ENCODE results near the gene PKP3.

Gene PKP3

DNA sequence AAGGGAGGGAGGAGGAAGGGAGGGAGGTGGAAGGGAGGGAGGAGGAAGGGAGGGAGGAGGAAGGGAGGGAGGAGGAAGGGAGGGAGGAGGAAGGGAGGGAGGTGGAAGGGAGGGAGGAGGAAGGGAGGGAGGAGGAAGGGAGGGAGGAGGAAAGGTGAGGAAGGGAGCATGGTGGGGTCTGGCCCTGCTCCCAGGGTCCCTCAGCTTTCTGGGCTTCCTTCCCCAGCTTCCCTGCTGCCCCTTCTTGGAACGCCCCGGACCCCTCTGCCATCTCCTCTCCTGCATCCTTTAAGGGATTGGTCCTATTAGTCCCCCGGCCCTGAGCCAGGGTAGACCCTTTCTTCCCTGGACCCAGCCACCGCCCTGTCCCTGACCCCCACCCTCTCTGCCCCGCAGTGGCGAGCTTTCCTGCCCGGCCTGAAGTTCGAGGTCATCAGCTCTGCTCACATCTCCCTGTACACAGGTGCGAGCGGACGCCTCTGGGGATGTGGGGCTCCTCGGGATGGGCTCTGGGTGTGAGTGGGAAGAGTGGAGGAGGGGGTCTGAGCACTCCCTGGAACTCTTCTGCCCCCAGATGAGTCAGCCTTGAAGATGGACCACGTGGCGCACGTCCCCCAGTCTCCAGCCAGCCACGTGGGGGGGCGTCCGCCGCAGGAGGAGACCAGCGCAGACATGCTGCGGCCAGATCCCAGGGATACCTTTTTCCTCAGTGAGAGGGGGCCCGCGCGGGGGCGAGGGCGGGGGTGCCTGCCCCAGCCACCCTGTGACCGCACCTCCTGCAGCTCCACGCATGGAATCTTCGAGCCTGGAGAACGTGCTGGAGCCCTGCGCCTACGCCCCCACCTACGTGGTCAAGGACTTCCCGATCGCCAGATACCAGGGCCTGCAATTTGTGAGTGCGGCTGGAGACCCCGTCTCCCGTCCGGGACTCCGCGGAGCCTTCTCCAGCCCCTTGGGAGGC is 18.7 kb upstream of the PKP3 start:
- Histone ChIP-seq H3K36me3 (ENCODE audit: control insufficient read depth, low read depth, low read length) (peaks cover 12% of the 10 kb centered on the region), H3K4me3 (ENCODE audit: low read length) (no peak overlapping the region), H3K9ac (ENCODE audit: low read length) (no peak overlapping the region), H3K27ac (ENCODE audit: low read length) (no peak overlapping the region), H3K9me3 (ENCODE audit: control insufficient read depth, low read depth, low read length) (no peaks in the 10 kb centered on the region), H3K4me1 (ENCODE audit: control insufficient read depth, low read depth, low read length) (no peaks in the 10 kb centered on the region), H3K27me3 (ENCODE audit: control insufficient read depth, insufficient read depth, low read length) (no peaks in the 10 kb centered on the region)

DNA sequence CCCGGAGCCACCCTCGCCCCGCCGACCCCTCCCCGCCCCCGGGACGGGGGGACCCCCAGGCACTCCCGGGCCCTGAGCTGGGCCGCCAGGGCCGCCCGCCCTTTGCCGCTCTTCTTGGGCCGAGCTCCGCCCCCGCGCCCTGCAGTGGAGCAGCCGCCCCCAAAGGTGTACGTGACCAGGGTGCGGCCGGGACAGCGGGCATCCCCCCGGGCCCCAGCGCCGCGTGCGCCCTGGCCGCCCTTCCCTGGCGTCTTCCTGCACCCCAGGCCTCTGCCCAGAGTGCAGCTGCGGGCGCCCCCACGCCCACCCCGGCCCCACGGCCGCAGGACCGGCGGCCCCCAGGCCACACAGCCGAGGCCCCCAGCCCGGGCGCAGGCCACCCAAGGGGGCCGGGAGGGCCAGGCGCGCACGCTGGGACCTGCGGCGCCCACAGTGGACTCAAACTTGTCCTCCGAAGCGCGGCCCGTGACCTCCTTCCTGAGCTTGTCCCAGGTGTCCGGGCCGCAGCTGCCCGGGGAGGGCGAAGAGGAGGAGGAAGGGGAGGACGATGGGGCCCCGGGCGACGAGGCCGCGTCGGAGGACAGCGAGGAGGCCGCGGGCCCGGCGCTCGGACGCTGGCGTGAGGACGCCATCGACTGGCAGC is 17.4 kb upstream of the PKP3 start:
- no peaks in the 10 kb centered on the region for H3K27me3 ChIP-seq (ENCODE audit: control insufficient read depth, insufficient read depth, low read length)
- H3K36me3 ChIP-seq (ENCODE audit: control insufficient read depth, low read depth, low read length): peaks cover 12% of the 10 kb centered on the region
- H3K27ac ChIP-seq (ENCODE audit: low read length): no peak overlapping the region

DNA sequence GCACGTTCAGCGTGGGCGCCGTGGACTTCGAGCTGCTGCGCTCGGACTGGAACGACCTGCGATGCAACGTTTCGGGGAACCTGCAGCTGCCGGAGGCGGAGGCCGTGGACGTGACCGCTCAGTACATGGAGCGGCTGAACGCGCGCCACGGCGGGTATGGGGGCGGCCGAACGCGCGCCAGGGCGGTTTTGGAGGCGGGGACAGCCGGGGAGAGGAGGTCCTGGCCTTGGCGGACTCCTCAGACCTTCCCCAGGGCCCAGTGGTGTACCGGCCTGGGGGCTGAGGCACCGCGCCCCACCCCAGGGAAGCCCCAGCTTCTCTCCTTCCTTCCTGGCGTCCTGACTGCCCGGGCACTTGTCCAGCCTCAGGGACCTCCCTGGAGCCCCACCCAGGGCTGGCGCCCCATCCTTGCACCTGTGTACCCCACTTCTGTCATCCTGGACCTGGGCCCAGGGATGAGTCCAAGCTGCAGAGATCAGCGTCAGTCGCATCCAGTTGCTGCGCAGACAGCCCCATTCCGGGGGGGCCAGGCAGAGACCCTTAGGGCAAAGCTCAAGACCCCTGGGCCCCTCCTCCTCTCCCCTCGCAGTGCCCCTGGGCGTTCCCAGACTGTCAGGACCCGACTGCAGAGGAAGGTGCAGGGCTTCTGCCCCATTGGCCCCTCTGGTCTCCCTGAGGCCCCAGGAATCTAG is 16.7 kb upstream of the PKP3 start:
- Histone ChIP-seq H3K9ac (ENCODE audit: low read length) (no peak overlapping the region), H3K27me3 (ENCODE audit: control insufficient read depth, insufficient read depth, low read length) (no peaks in the 10 kb centered on the region), H3K9me3 (ENCODE audit: control insufficient read depth, low read depth, low read length) (no peaks in the 10 kb centered on the region), H3K4me1 (ENCODE audit: control insufficient read depth, low read depth, low read length) (no peaks in the 10 kb centered on the region), H3K4me3 (ENCODE audit: low read length) (no peak overlapping the region), H3K36me3 (ENCODE audit: control insufficient read depth, low read depth, low read length) (peaks cover 8% of the 10 kb centered on the region), H3K27ac (ENCODE audit: low read length) (no peak overlapping the region)

More for the DNA sequence above, 17.4 kb upstream of the PKP3 start:
- Histone ChIP-seq H3K9me3 (ENCODE audit: control insufficient read depth, low read depth, low read length) (no peaks in the 10 kb centered on the region), H3K9ac (ENCODE audit: low read length) (no peak overlapping the region), H3K4me3 (ENCODE audit: low read length) (no peak overlapping the region), H3K4me1 (ENCODE audit: control insufficient read depth, low read depth, low read length) (no peaks in the 10 kb centered on the region)

DNA sequence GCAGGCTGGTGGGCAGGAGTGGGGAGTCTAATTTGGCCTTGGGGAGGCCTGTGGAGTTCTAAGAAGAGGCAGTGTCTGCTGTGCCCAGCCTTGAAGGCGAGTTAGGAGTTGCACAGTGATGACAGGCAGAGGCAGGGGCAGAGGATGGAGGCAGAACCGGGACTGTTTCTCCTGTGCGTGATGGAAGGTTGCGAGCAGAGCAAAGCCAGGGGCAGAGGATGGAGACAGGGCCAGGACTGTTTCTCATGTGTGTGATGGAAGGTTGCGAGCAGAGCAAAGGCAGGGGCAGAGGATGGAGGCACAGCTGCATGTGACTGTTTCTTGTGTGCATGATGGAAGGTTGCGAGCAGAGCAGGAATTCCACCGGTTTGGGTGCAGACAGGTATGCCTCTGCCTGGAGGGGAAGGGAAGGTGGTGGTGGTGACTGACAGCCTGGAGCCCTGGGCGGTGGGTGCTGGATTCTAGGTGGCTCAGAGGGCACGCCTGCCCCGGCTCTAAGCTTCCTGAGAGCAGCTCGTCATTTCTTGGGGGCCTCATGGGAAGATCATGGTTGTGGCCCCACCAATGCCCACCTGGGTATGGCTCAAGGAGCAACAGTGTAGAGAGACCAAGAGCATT is 16.0 kb upstream of the PKP3 start:
- Histone ChIP-seq H3K4me3 (ENCODE audit: low read length) (no peak overlapping the region), H3K36me3 (ENCODE audit: control insufficient read depth, low read depth, low read length) (peaks cover 8% of the 10 kb centered on the region), H3K9ac (ENCODE audit: low read length) (no peak overlapping the region), H3K4me1 (ENCODE audit: control insufficient read depth, low read depth, low read length) (no peaks in the 10 kb centered on the region), H3K9me3 (ENCODE audit: control insufficient read depth, low read depth, low read length) (no peaks in the 10 kb centered on the region), H3K27me3 (ENCODE audit: control insufficient read depth, insufficient read depth, low read length) (no peaks in the 10 kb centered on the region), H3K27ac (ENCODE audit: low read length) (no peak overlapping the region)

DNA sequence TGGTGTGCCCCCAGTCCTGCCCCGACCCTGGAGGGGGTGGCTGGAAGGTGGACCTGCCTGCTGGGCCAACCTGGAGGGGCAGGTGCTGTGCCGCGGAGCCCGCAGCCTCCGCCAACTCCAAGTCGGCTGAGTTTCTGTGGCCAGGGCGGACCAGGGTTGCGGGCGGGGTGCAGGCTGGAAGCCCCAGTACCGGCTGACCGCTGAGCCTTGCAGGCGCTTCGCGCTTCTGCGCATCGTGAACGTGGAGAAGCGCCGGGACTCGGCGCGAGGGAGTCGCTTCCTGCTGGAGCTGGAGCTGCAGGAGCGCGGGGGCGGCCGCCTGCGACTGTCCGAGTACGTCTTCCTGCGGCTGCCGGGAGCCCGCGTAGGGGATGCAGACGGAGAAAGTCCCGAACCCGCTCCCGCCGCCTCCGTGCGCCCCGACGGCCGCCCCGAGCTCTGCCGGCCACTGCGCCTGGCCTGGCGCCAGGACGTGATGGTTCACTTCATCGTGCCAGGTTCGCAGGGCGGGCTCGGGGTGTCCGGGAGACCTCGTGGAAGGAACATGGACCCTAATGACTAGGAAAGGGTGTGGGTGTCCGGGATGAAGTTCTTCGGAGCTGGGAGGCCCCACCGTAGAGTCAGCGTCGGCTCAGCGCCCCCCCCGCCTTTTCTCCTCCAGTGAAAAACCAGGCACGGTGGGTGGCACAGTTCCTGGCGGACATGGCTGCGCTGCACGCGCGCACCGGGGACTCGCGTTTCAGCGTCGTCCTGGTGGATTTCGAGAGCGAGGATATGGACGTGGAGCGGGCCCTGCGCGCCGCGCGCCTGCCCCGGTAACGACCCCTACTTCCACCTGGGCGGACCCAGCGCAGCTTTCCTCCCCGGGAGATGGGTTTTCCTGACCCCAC is 14.6 kb upstream of the PKP3 start:
- H3K9me3 ChIP-seq (ENCODE audit: control insufficient read depth, low read depth, low read length): no peaks in the 10 kb centered on the region
- H3K4me1 ChIP-seq (ENCODE audit: control insufficient read depth, low read depth, low read length): no peaks in the 10 kb centered on the region
- no peak overlapping the region for H3K27ac ChIP-seq (ENCODE audit: low read length)
- no peak overlapping the region for H3K4me3 ChIP-seq (ENCODE audit: low read length)
- H3K9ac ChIP-seq (ENCODE audit: low read length): no peak overlapping the region
- no peaks in the 10 kb centered on the region for H3K36me3 ChIP-seq (ENCODE audit: control insufficient read depth, low read depth, low read length)
- H3K27me3 ChIP-seq (ENCODE audit: control insufficient read depth, insufficient read depth, low read length): no peaks in the 10 kb centered on the region

DNA sequence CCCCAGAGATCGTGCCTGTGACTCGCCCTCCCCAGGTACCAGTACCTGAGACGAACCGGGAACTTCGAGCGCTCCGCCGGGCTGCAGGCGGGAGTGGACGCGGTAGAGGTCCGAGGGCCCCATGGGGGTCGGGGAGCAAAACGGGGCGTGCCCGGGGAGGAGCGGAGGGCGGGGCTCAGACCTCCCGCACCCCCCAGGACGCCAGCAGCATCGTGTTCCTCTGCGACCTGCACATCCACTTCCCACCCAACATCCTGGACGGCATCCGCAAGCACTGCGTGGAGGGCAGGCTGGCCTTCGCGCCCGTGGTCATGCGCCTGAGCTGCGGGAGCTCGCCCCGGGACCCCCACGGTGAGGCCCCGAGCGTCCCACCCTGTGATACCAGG is 13.9 kb upstream of the PKP3 start:
- Histone ChIP-seq H3K36me3 (ENCODE audit: control insufficient read depth, low read depth, low read length) (no peaks in the 10 kb centered on the region), H3K4me3 (ENCODE audit: low read length) (no peak overlapping the region), H3K9me3 (ENCODE audit: control insufficient read depth, low read depth, low read length) (no peaks in the 10 kb centered on the region), H3K9ac (ENCODE audit: low read length) (no peak overlapping the region), H3K4me1 (ENCODE audit: control insufficient read depth, low read depth, low read length) (no peaks in the 10 kb centered on the region), H3K27me3 (ENCODE audit: control insufficient read depth, insufficient read depth, low read length) (no peaks in the 10 kb centered on the region), H3K27ac (ENCODE audit: low read length) (no peak overlapping the region)

DNA sequence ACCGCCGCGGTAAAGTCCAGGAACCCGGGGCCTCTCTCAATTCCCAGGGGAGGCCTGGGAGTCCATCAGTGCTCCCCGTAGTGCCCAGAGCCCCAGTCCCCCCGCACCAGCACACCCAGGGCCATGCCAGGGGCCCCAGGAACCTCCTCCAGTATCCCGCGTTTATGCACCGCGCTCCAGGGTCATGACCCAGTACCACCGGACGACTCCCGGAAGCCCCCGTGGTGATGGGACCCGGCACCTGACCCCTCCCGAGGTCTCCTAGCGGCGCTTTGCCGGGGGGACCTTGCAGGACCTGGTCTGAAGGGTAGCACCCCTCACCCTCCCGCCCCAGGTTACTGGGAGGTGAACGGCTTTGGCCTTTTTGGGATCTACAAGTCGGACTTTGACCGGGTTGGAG is 13.5 kb upstream of the PKP3 start:
- Histone ChIP-seq H3K36me3 (ENCODE audit: control insufficient read depth, low read depth, low read length) (no peaks in the 10 kb centered on the region), H3K9ac (ENCODE audit: low read length) (no peak overlapping the region), H3K27me3 (ENCODE audit: control insufficient read depth, insufficient read depth, low read length) (no peaks in the 10 kb centered on the region), H3K4me1 (ENCODE audit: control insufficient read depth, low read depth, low read length) (no peaks in the 10 kb centered on the region), H3K4me3 (ENCODE audit: low read length) (no peak overlapping the region), H3K27ac (ENCODE audit: low read length) (no peak overlapping the region), H3K9me3 (ENCODE audit: control insufficient read depth, low read depth, low read length) (no peaks in the 10 kb centered on the region)

DNA sequence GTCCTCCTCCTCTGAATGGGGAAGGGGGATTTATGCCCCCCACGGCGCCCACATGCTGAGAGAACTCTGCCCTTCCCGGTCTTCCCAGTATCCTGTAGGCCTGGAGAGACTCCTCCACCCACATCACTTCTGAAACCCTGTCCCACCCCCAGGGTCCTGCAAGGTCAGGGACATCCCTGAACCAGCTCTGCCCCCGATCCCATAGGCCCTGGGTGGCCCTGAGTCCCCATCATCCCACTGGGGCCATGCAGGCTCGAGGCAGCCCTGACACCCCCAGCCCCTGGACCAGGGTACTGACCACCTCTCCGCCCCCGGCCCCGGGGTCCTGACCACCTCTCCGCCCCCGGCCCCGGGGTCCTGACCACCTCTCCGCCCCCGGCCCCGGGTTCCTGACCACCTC is 13.0 kb upstream of the PKP3 start:
- Histone ChIP-seq H3K36me3 (ENCODE audit: control insufficient read depth, low read depth, low read length) (no peaks in the 10 kb centered on the region), H3K4me1 (ENCODE audit: control insufficient read depth, low read depth, low read length) (no peaks in the 10 kb centered on the region), H3K4me3 (ENCODE audit: low read length) (no peak overlapping the region), H3K9me3 (ENCODE audit: control insufficient read depth, low read depth, low read length) (no peaks in the 10 kb centered on the region), H3K27me3 (ENCODE audit: control insufficient read depth, insufficient read depth, low read length) (no peaks in the 10 kb centered on the region), H3K9ac (ENCODE audit: low read length) (no peak overlapping the region), H3K27ac (ENCODE audit: low read length) (no peak overlapping the region)

DNA sequence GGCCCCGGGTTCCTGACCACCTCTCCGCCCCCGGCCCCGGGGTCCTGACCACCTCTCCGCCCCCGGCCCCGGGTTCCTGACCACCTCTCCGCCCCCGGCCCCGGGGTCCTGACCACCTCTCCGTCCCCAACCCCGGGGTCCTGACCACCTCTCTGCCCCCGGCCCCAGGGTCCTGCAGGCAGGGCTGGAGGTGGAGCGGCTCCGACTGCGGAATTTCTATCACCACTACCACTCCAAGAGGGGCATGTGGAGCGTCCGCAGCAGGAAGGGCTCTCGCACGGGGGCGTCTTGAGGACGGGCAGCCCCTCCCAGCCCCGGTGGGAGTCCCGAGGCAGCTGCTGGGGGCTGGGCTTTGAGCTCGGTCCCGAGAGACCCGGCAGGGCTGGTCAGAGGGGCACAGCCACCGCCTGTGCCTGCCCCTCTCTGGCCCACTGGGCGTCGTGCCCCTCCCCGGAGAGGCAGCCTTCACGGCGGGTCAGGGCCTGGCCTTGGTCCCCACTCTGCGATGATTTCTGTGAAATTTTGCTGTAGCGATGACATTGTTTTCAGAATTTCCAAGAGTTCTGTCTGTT is 12.4 kb upstream of the PKP3 start:
- H3K4me1 ChIP-seq (ENCODE audit: control insufficient read depth, low read depth, low read length): no peaks in the 10 kb centered on the region
- no peaks in the 10 kb centered on the region for H3K9me3 ChIP-seq (ENCODE audit: control insufficient read depth, low read depth, low read length)
- H3K4me3 ChIP-seq (ENCODE audit: low read length): no peak overlapping the region
- no peak overlapping the region for H3K9ac ChIP-seq (ENCODE audit: low read length)
- no peaks in the 10 kb centered on the region for H3K36me3 ChIP-seq (ENCODE audit: control insufficient read depth, low read depth, low read length)
- no peak overlapping the region for H3K27ac ChIP-seq (ENCODE audit: low read length)
- no peaks in the 10 kb centered on the region for H3K27me3 ChIP-seq (ENCODE audit: control insufficient read depth, insufficient read depth, low read length)

DNA sequence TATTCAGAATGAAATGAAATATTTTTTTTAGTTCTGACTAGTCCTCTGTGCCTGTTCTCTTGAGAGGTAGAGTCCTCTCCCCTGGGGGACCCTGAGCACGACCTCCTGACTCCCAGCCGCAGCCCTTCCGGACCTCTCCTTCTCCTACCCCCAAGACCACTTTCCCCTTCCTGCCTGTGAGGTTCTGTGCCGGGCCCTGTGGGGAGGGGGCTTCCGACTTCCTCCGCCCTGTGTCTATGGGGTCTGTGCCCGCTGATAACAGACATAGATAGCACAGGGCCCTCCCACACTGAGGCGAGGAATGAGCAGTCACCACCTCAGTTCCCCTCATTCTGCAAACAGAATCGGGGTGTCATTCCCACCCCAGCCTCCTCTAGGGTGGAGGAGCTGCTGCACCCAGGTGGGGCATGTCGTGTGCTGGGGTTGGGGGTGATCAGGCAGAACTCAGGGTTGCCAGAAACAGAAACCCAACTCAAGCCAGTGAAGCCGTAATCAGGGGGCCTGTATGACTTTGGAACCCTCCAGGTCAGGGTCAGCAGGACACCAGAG is 11.9 kb upstream of the PKP3 start:
- no peak overlapping the region for H3K27ac ChIP-seq (ENCODE audit: low read length)
- no peak overlapping the region for H3K9ac ChIP-seq (ENCODE audit: low read length)
- no peaks in the 10 kb centered on the region for H3K9me3 ChIP-seq (ENCODE audit: control insufficient read depth, low read depth, low read length)
- no peak overlapping the region for H3K4me3 ChIP-seq (ENCODE audit: low read length)
- H3K4me1 ChIP-seq (ENCODE audit: control insufficient read depth, low read depth, low read length): no peaks in the 10 kb centered on the region
- H3K27me3 ChIP-seq (ENCODE audit: control insufficient read depth, insufficient read depth, low read length): no peaks in the 10 kb centered on the region
- no peaks in the 10 kb centered on the region for H3K36me3 ChIP-seq (ENCODE audit: control insufficient read depth, low read depth, low read length)
